ENCODE data around the gene GAL3ST1.
"Not testable (repeated sequence)": the region's sequence is repeated elsewhere in the genome, so short reads cannot be mapped to it uniquely, and the experiment has no call there.

GAL3ST1 gene

DNA sequence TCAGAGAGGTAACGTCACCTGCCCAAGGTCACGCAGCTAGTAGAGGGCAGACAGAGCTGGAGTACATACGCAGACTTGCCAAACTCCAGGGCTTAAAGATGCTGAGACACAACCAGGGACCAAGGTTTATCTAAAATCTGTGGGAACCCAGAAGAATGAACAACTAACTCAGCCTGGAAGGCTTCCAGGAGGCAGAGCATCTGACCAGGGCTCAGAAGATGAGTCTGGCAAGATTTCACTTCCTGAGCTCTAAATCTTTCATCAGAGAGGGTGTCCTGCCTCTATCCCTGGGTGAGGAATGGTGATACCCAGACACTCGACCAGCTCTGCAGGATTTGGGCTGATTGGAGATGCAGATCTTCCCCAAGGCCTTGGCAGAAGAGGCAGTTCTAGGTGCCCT, 9.1 kb downstream of the GAL3ST1 start:
- no peak for DNase-seq (ENCODE audit: low read depth in 1 of 2, low spot score in 1 of 2)

DNA sequence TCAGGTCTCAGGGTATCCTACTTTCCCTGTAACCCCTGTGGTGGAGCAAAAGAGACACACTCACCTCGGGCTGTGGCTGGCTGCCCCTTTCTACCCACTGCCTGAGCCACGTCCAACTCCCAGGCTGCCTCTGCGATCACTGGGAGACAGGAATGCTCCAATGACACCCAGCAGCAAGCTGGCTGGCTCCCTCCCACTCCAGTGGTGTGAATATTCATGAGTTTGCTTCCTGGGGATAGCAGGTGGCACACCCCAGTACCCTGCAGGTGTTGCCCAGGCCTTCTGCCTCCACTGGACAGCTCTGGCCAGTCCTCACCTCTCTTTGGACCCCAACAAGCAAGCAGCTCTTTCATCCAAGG, 9.7 kb downstream of the GAL3ST1 start:
- no peak for DNase-seq (ENCODE audit: low read depth in 1 of 2, low spot score in 1 of 2)

DNA sequence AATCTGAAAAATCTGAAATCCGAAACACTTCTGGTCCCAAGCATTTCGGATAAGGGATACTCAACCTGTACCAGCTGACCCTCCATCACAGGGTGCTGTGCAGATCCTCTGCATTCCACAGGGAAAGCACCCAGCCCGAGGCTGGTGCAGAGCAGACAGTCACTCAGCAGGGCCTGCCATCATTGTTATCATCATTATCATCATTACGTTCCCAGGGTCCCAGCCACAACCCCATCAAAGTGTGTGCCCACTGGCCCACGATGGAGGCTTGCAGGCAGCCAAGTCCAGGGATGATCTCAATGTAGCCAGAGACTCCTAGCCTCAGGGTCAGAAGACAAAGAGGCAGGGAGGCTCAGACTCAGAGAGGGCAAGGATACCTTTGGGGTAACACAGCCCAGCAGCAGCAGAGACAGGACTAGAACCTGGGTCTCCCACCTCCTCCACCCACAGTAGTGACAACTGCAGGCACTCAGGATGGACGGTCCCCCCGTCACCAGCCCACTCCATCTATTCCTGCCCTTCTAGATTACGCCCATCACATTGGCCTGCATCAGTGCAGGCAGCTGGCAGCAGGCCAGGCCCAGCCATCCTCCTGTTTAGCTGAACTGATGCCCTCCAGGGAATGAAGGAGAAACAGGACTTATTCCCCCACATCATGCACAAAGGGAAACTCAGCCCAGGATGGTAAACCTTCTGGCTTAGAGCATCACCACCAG, 10.3 kb downstream of the GAL3ST1 start:
- no peak for DNase-seq (ENCODE audit: low read depth in 1 of 2, low spot score in 1 of 2)

DNA sequence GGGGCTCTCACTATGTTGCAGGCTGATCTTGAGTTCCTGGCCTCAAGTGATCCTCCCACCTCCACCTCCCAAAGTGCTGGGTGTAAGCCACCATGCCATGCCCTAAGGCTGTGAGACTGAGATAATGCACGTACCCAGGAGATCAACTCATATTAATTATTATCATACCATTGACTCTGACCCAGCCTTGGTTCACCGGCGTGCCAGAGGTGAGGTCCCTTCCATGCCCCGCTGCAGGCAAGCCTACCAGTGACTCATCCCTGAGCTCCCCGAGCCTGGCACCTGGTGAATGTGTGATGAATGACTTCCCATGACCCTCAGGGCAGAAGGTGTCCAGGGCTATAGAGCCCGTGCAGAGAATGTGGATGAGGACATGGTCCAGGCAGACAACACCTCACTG, 12.1 kb downstream of the GAL3ST1 start:
- no peak for DNase-seq (ENCODE audit: low read depth in 1 of 2, low spot score in 1 of 2)

DNA sequence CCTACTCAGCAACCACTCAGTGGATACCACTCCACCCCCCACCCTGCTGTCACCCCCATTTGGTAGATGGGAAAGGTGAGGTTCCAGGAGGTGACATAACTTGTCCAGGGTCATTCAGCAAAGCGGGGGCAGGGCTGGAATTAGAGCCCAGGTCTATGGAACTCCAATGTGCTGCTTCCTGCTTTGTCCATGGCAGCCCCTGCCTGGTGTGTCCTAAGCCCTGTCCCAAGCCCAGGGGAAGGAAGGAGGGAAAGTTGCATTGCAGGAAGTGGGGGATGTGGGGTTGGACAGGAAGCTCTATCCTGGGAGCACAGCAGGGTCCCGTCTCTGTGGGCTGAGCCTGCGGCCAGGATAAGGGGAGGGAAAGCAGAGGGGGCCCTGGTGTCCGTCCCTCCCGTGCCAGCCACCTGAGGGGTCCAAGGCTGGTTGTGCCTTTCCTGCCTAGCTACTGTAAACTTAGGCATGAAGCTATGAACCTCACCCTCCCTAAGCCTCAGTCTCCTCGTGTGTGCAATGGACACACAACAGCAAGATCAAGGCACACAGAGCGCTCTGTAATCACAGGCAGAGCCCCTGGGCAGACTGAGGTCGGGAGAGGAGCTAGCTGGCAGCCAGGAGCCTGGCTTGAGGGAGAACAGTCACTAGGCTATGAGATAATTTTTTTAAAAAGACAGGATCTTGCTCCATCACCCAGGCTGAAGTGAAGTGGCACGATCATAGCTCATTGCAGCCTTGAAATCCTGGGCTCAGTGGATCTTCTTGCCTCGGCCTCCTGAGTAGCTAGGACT, 12.9 kb downstream of the GAL3ST1 start:
- DNase-seq (ENCODE audit: low read depth in 1 of 2, low spot score in 1 of 2): no peak

DNA sequence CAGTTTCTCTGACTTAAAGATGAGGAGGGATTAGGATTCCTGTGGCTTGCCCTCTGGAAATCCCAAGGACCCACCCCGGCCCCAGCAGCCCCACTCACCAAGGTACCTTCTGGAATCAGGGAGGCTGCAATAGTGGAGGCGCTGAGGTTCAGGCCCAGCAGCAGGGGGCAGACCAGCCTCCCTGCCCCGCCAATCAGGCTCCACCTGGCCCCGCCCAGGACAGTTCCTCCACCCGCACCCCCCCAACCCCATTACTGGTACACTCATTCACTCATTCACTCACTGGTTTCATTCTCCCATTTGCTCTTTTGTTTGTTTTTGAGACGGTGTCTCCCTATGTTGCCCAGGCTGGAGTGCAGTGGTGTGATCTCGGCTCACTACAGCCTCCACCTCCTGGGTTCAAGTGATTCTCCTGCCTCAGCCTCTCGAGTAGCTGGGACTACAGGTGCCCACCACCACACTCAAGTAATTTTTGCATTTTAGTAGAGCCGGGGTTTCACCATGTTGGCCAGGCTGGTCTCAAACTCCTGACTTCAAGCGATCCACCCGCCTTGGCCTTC, 13.7 kb downstream of the GAL3ST1 start:
- DNase-seq (ENCODE audit: low read depth in 1 of 2, low spot score in 1 of 2): not testable (repeated sequence)

DNA sequence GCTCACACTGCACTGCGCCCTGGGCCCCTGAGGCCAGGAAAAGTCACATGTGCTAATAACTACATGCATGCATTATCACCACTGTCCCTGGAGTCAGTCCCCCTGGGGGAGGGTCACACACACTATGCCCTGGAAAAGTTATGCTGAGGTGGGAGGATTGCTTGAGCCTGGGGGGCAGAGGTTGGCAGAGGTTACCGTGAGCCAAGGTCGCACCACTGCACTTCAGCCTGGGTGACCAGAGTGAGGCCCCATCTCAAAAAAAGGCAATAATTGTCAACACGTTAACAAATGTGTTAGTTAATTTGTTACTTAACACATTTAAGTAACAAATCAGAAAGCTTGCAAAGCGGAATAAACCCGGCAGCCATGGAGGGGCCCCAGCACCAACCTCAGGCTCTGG, 14.6 kb downstream of the GAL3ST1 start:
- no peak for DNase-seq (ENCODE audit: low read depth in 1 of 2, low spot score in 1 of 2)

DNA sequence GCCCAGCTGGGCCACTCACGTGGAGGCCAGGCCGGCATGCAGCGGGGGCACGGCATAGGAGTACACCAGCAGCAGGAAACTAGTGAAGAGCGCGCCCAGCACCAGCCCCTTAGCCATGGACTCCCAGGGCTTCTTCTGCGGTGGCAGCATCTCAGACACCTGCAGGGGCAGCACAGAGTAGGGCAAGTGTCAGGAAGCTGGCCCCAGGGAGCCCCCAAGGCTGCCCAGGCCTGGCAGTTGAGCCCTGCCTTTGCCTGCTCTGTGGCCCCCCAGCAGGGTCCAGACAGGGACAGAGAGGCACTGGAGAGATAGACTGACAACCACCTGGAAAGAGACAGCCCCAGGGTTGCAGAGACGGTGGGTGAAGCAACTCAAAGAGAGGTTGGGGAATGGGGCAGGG, 17.2 kb downstream of the GAL3ST1 start:
- DNase-seq (ENCODE audit: low read depth in 1 of 2, low spot score in 1 of 2): no peak

DNA sequence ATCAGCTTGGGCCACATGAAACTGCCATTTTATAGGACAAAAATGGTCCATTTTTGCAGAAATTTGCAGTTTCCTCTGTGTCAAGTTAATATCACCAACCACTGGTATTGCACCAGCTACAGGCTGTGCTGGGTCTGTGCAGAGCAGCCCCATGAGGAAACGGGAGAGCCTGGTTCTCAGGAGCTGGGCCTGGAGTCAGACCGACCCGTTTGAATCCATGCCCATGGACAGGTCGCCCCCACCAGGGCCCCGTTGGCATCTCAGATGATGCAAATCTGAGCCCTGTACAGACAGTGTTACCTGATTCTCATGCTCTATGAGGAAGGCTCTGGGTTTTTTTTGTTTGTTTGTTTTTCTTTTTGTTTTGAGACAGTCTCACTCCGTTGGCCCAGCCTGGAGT, 18.1 kb downstream of the GAL3ST1 start:
- DNase-seq (ENCODE audit: low read depth in 1 of 2, low spot score in 1 of 2): no peak

DNA sequence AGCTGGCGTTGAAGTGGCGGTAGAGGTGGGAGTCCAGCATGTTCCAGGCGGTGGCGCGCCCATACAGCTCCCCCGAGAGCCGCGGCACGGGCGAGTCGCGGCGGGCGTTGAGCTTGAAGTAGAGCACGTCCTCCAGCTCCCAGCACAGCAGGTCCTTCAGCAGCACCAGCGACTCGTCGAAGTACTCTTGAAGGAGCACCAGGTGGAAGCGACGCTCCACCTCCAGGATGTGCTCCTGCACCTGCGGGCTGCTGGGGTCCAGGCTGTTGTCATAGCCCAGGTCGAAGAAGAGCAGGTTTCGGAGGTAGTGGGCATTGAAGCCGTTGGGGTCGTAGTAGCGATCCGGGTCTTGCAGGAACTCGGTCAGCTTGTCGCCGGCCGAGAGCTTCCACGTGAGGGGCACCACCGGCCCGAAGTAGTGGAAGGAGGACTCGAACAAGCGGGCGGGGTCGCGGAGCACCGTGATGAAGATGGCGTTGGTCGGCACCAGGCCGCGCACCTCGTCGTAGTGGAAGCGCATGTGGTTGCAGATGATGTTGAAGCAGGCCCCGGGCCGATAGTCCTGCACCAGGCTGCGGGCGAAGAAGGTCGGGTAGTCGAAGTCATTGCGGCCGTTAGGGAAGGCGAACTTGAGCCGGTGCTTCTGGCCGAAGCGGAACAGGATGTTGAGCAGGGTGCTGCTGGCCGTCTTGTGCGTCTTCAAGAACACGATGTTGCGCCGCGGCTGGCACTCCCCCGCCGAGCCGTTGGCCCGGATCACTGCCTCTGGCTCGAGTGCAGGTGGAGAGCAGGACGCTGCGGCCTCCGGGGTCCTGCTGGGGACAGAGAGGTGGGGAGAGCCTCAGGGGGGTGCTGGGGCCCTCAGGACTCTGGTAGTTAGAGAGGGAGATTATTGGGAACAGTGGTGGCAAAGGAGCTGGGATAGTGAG, 18.9 kb downstream of the GAL3ST1 start:
- DNase-seq (ENCODE audit: low read depth in 1 of 2, low spot score in 1 of 2): no peak

DNA sequence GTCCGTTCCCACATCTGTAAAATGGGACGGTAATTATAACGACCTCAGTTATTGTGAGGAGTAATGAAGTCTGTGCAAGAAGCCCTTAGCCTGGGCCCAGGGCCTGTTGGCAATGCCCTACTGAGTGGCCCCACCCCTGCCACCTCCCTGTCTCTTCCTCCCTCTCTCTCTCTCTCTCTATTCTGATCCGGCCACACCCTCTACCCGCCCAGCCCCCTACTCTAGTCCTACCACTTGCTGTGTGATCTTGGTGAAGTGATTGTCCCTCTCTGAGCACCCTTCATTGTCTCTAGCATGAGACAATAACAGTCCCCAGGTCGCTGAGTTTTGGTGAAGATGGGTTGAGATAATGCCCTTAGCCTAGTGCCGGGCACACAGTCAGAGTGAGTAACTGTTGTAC, 20.5 kb downstream of the GAL3ST1 start:
- no peak for DNase-seq (ENCODE audit: low read depth in 1 of 2, low spot score in 1 of 2)

DNA sequence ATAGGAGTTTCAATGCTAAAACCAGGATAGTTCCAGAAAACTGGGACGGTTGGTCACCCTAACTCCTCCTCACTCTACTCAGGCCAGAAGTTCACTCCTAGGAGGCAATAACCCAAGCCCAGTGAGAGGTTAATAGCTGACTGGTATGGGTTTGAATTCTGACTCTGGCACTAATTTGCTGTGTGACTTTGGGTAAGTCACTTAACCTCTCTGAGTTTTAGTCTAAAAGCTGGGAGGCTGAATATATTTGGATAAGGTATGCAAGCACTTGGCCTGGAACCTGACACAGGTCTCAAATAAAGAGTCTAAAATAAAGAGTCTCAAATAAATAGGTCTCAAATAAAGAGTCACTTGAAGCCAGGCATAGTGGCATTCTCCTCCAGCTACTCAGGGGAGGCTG, 21.7 kb downstream of the GAL3ST1 start:
- no peak for DNase-seq (ENCODE audit: low read depth in 1 of 2, low spot score in 1 of 2)

DNA sequence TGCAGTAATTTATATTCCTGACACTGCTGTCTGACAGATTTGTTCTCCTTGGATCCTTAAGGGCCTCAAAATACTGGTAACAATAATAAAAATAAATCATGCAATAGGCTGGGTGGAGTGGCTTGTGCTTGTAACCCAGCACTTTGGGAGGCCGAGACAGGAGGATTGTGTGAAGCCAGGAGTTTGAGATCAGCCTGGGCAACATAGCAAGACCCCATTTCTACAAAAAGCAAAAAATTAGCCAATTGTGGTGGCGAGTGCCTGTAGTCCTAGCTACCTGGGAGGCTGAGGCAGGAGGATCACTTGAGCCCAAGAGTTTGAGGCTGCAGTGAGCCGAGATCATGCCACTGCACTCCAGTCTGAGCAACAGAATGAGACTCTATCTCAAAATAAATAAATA, 22.7 kb downstream of the GAL3ST1 start:
- not testable (repeated sequence) for DNase-seq (ENCODE audit: low read depth in 1 of 2, low spot score in 1 of 2)

DNA sequence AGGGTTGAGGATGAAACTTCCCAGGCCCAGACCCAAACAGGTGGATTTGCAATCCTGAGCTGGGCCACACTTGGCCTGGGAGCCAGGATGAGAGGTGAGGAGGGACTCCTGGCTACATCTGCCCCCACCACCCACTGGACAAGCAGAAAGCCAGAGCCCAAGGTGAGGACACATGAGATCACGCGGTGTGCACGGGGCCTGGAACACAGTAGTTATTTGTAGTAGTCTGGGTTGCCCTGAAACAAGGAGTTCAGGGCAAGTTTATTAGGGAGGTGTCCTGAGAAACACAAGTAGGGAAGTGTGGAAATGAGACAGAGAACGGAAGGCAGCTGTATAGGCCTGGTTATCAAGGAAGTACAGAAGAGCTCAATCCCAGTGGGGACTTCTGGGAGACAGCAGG, 27.3 kb downstream of the GAL3ST1 start:
- no peak for DNase-seq (ENCODE audit: low read depth in 1 of 2, low spot score in 1 of 2)

DNA sequence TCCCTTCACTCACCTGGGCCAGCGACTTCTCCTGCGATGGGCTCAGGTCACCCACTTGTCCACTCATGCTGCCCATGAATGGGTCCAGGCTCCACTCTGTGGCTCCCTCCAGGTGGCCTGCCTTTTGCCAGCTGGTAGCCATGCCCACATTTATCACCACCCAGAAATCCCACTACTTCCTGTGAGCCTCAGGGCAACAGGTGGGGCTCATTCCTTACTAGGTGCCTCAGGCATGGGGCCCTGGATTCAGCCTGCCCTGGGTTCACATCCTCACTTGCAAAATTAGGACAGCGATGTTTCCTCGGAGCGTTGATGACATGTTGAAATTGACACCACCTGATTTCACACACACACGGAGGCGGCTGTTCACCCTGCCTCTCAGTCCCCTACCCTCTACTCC, 27.8 kb downstream of the GAL3ST1 start, which contains the start of gene SEC14L6:
TSS of gene SEC14L6 (minus strand) at position 126 of the 400 bp plus-strand sequence. CDS start at position 67, 59 bp downstream.
- DNase-seq (ENCODE audit: low read depth in 1 of 2, low spot score in 1 of 2): no peak

DNA sequence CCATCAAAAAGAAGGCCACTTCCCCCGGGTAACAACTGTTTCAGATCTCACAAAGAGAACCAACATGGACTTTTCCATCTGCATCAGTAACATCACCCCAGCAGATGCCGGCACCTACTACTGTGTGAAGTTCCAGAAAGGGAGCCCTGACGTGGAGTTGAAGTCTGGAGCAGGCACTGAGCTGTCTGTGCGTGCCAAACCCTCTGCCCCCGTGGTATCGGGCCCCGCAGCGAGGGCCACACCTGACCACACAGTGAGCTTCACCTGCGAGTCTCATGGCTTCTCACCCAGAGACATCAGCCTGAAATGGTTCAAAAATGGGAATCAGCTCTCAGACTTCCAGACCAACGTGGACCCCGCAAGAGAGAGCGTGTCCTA, 31.7 kb downstream of the GAL3ST1 start:
- DNase-seq (ENCODE audit: low read depth in 1 of 2, low spot score in 1 of 2): no peak

DNA sequence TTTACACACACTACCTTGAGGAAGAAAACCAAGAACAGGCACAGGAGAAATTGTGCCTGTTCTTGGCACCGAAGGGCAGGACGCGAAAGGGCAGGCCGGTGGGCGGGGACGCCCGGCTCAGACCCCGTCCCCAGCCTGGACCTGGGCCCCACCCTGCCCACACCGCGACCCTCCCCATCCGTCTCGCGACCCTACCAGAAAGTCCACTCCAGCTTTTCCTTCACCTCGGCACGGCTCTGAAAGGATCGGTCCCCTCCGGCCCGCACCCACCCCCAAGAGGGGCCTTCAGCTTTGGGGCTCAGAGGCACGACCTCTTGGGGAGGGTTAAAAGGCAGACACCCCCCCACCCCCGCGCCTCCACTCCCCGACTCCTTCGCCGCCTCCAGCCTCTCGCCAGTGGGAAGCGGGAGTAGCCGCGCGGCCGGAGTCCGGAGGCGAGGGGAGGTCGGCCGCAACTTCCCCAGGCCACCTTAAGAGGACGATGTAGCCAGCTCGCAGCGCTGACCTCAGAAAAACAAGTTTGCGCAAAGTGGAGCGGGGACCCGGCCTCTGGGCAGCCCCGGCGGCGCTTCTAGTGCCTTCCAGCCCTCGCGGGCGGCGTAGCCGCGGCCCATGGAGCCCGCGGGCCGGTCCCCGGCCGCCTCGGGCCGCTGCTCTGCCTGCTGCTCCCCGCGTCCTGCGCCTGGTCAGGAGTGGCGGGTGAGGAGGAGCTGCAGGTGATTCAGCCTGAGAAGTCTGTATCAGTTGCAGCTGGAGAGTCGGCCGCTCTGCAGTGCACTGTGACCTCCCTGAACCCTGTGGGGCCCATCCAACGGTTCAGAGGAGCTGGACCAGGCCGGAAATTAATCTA, 32.3 kb downstream of the GAL3ST1 start:
- no peak for DNase-seq (ENCODE audit: low read depth in 1 of 2, low spot score in 1 of 2)

DNA sequence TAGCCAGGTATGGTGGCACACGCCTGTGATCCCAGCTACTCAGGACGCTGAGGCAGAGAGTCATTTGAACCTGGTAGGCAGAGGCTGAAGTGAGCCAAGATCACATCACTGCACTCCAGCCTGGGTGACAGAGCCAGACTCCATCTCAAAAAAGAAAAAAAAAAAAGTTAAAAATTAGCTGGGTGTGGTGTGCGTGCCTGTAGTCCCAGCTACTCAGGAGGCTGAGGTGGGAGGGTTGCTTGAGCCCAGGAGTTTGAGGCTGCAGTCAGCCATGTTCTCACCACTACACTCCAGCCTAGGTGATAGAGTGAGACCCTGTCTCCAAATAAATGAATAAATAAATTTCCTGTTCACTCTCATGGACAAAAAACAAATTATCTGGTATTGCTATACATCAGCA, 33.0 kb downstream of the GAL3ST1 start:
- not testable (repeated sequence) for DNase-seq (ENCODE audit: low read depth in 1 of 2, low spot score in 1 of 2)

DNA sequence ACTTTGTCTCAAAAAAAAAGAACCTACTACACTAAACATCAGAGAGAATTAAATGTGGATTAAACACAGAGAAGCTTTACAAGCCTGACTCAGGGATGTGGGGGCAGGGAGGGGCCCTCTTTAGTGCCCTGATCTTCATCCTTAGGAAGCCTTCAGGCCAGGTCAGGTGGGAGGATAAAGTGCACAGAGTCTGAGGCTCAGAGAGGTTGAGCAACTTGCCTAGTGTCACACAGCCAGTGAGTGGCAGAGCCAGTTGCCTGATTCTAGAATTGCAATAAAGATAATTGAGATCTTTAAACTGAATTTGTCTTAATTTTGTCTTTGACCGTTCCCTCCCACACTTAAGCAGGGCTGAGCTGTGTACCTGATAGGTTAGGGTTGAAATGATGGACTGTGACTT, 35.1 kb downstream of the GAL3ST1 start:
- no peak for DNase-seq (ENCODE audit: low read depth in 1 of 2, low spot score in 1 of 2)

DNA sequence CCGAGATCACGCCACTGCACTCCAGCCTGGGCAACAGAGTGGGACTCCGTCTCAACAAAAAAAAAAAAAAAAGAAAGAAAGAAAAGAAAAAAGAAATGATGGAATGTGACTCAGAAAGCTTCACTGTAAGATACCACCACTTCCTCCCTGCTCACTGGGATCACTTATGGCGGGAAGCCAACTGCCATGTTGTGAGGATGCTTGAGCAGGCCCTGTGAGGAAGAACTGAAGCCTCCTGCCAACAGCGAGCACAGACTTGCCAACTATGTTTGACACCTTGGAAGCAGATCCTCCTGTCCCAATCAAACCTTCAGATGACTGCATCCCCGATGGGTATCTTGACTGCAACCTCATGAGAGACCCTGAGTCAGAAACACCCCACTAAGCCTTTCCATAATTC, 36.2 kb downstream of the GAL3ST1 start:
- no peak for DNase-seq (ENCODE audit: low read depth in 1 of 2, low spot score in 1 of 2)

All from activated CD4-positive, alpha-beta T cell treated with anti-CD3 and anti-CD28 coated beads, Interleukin-2, amount 50 U/mL, for 24 hours (primary cell).